SK-N-SH treated with all-trans-retinoic acid at 6 μM for 48 hours (cell line): ENCODE measurements around the gene AKAP4.

Source experiments
- ATAC-seq: fragments of 200-7000 bp; cut with Tn5 transposase; 3 replicates; pipeline ENCODE4 v1.9.1; 2020; ENCODE audit warnings: mild to moderate bottlenecking, moderate library complexity
- BACH2 ChIP-seq: fragments of 250-450 bp; sonication (Bioruptor Pico); IDR thresholded peaks from 2 replicates; pipeline ENCODE4 v1.9.0; 2021; ENCODE audit warnings: mild to moderate bottlenecking, borderline replicate concordance
- CSDC2 ChIP-seq: fragments of 250-450 bp; sonication (Bioruptor Pico); IDR thresholded peaks from 2 replicates; pipeline ENCODE4 v1.5.0; 2020; ENCODE audit warnings: mild to moderate bottlenecking, moderate library complexity
- ESRRG ChIP-seq: fragments of 250-450 bp; sonication (Bioruptor Pico); IDR thresholded peaks from 2 replicates; pipeline ENCODE4 v1.6.1; 2021; ENCODE audit warnings: mild to moderate bottlenecking
- GLIS3 ChIP-seq: fragments of 250-450 bp; sonication (Bioruptor Pico); IDR thresholded peaks from 2 replicates; pipeline ENCODE4 v1.5.0; 2020; ENCODE audit warnings: mild to moderate bottlenecking, moderate library complexity
- OSR1 ChIP-seq: fragments of 250-450 bp; sonication (Bioruptor Pico); IDR thresholded peaks from 2 replicates; pipeline ENCODE4 v1.8.0; 2022; ENCODE audit warnings: moderate library complexity, mild to moderate bottlenecking, inconsistent platforms
- PPARA ChIP-seq: fragments of 250-450 bp; sonication (Bioruptor Pico); IDR thresholded peaks from 2 replicates; pipeline ENCODE4 v1.5.0; 2020; ENCODE audit warnings: mild to moderate bottlenecking, borderline replicate concordance
- RARB ChIP-seq: fragments of 250-450 bp; sonication (Bioruptor Pico); IDR thresholded peaks from 2 replicates; pipeline ENCODE4 v1.8.0; 2021; ENCODE audit warnings: mild to moderate bottlenecking, moderate library complexity
- SNAI2 ChIP-seq: fragments of 250-450 bp; sonication (Bioruptor Pico); IDR thresholded peaks from 2 replicates; pipeline ENCODE4 v1.5.0; 2020; ENCODE audit warnings: mild to moderate bottlenecking, moderate library complexity
- TCF4 ChIP-seq: fragments of 250-450 bp; sonication (Bioruptor Pico); IDR thresholded peaks from 2 replicates; pipeline ENCODE4 v1.8.0; 2021; ENCODE audit warnings: mild to moderate bottlenecking, moderate library complexity, borderline replicate concordance
- ZFP3 ChIP-seq: fragments of 250-450 bp; sonication (Bioruptor Pico); IDR thresholded peaks from 2 replicates; pipeline ENCODE4 v1.5.0; 2020; ENCODE audit warnings: mild to moderate bottlenecking, moderate library complexity
- ZFP30 ChIP-seq: fragments of 450-650 bp; formaldehyde crosslinking; IDR thresholded peaks from 2 replicates; pipeline ENCODE4 v1.5.0; 2022; ENCODE audit warnings: mild to moderate bottlenecking, moderate library complexity
- ZNF565 ChIP-seq: fragments of 450-650 bp; formaldehyde crosslinking; conservative IDR thresholded peaks from 2 replicates; pipeline ENCODE4 v1.5.0; 2020; ENCODE audit warnings: low read depth, mild to moderate bottlenecking, moderate library complexity
- TF ChIP-seq, protein P1 (sequence below): fragments of 250-450 bp; sonication (Bioruptor Pico); IDR thresholded peaks from 2 replicates; pipeline ENCODE4 v1.8.0; 2020; ENCODE audit warnings: mild to moderate bottlenecking, moderate library complexity, borderline replicate concordance
- TF ChIP-seq, protein P2 (sequence below): fragments of 250-450 bp; sonication (Bioruptor Pico); IDR thresholded peaks from 2 replicates; pipeline ENCODE4 v1.8.0; 2021; ENCODE audit warnings: low read depth, mild to moderate bottlenecking, moderate library complexity, borderline replicate concordance
- TF ChIP-seq, protein P3 (sequence below): fragments of 250-450 bp; sonication (Bioruptor Pico); IDR thresholded peaks from 2 replicates; pipeline ENCODE4 v1.5.1; 2020; ENCODE audit warnings: low read depth, mild to moderate bottlenecking, moderate library complexity
- TF ChIP-seq, protein P4 (sequence below): fragments of 250-450 bp; sonication (Bioruptor Pico); IDR thresholded peaks from 2 replicates; pipeline ENCODE4 v1.5.1; 2021; ENCODE audit warnings: mild to moderate bottlenecking, moderate library complexity
- TF ChIP-seq, protein P5 (sequence below): fragments of 250-450 bp; sonication (Bioruptor Pico); IDR thresholded peaks from 2 replicates; pipeline ENCODE4 v1.5.0; 2020; ENCODE audit warnings: mild to moderate bottlenecking, moderate library complexity

Gene AKAP4

DNA sequence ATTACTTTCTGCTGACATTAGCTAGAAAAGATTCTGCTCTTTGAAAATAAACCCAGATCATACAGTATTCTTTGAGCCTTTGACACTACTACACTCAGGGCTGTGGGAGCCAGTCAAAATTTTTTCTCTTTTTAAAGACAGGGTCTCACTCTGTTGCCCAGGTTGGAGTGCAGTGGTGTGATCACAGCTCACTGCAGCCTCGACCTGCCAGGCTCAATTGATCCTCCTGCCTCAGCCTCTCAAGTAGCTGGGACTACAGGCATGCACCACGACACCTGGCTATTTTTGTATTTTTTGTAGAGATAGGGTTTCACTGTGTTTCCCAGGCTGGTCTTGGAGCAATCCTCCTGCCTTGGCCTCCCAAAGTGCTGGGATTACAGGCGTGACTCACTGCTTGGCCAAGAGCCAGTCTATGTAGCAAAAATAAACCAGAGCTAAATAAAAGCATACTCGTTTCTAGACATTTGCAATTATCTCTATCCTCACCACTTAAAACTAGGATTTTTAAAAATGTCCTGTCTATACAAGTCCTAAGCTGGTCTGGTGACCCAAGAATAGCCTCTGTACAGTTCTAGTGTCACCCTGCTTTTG is 43.2 kb downstream of the AKAP4 start:
- ATAC-seq, result no peak; the same call in 2 of the 3 replicates
- TF ChIP-seq ZNF565 (CRISPR knock-in tag) (no peak), RARB (CRISPR knock-in tag) (no peak), CSDC2 (no peak), GLIS3 (CRISPR knock-in tag) (no peak), BACH2 (CRISPR knock-in tag) (no peak), ESRRG (no peak), SNAI2 (CRISPR knock-in tag) (no peak), ZFP30 (CRISPR knock-in tag) (no peak)
- TF ChIP-seq, protein P1, sequence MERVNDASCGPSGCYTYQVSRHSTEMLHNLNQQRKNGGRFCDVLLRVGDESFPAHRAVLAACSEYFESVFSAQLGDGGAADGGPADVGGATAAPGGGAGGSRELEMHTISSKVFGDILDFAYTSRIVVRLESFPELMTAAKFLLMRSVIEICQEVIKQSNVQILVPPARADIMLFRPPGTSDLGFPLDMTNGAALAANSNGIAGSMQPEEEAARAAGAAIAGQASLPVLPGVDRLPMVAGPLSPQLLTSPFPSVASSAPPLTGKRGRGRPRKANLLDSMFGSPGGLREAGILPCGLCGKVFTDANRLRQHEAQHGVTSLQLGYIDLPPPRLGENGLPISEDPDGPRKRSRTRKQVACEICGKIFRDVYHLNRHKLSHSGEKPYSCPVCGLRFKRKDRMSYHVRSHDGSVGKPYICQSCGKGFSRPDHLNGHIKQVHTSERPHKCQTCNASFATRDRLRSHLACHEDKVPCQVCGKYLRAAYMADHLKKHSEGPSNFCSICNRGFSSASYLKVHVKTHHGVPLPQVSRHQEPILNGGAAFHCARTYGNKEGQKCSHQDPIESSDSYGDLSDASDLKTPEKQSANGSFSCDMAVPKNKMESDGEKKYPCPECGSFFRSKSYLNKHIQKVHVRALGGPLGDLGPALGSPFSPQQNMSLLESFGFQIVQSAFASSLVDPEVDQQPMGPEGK, result no peak
- TF ChIP-seq, protein P2, sequence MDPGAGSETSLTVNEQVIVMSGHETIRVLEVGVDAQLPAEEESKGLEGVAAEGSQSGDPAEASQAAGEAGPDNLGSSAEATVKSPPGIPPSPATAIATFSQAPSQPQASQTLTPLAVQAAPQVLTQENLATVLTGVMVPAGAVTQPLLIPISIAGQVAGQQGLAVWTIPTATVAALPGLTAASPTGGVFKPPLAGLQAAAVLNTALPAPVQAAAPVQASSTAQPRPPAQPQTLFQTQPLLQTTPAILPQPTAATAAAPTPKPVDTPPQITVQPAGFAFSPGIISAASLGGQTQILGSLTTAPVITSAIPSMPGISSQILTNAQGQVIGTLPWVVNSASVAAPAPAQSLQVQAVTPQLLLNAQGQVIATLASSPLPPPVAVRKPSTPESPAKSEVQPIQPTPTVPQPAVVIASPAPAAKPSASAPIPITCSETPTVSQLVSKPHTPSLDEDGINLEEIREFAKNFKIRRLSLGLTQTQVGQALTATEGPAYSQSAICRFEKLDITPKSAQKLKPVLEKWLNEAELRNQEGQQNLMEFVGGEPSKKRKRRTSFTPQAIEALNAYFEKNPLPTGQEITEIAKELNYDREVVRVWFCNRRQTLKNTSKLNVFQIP, result no peak
- TF ChIP-seq, protein P3, sequence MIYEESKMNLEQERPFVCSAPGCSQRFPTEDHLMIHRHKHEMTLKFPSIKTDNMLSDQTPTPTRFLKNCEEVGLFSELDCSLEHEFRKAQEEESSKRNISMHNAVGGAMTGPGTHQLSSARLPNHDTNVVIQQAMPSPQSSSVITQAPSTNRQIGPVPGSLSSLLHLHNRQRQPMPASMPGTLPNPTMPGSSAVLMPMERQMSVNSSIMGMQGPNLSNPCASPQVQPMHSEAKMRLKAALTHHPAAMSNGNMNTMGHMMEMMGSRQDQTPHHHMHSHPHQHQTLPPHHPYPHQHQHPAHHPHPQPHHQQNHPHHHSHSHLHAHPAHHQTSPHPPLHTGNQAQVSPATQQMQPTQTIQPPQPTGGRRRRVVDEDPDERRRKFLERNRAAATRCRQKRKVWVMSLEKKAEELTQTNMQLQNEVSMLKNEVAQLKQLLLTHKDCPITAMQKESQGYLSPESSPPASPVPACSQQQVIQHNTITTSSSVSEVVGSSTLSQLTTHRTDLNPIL, result no peak
- TF ChIP-seq, protein P4, sequence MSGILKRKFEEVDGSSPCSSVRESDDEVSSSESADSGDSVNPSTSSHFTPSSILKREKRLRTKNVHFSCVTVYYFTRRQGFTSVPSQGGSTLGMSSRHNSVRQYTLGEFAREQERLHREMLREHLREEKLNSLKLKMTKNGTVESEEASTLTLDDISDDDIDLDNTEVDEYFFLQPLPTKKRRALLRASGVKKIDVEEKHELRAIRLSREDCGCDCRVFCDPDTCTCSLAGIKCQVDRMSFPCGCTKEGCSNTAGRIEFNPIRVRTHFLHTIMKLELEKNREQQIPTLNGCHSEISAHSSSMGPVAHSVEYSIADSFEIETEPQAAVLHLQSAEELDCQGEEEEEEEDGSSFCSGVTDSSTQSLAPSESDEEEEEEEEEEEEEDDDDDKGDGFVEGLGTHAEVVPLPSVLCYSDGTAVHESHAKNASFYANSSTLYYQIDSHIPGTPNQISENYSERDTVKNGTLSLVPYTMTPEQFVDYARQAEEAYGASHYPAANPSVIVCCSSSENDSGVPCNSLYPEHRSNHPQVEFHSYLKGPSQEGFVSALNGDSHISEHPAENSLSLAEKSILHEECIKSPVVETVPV (CRISPR knock-in tag), result no peak

DNA sequence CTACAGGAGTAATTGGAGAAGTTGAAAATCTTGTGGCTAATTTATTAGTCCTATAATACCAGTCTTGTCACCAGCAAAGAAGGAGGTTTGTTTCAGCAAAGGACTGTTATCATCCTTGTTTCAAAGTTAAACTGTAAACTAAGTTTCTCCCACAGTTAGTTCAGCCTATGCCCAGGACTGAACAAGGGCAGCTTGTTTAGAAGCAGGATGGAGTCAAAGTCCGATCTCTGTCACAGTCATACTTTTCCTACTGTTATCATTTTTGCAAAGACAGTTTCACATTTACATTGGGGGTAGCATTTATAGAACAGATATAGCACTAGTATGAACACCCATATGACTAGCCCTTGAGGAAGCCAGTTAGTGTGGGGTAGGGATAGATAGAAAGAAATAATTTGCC is 46.4 kb downstream of the AKAP4 start:
- TF ChIP-seq OSR1 (no peak), ZFP3 (CRISPR knock-in tag) (no peak), TCF4 (CRISPR knock-in tag) (no peak), RARB (CRISPR knock-in tag) (no peak), PPARA (CRISPR knock-in tag) (no peak), ZNF565 (CRISPR knock-in tag) (no peak), SNAI2 (CRISPR knock-in tag) (no peak), GLIS3 (CRISPR knock-in tag) (no peak)
- TF ChIP-seq, protein P5, sequence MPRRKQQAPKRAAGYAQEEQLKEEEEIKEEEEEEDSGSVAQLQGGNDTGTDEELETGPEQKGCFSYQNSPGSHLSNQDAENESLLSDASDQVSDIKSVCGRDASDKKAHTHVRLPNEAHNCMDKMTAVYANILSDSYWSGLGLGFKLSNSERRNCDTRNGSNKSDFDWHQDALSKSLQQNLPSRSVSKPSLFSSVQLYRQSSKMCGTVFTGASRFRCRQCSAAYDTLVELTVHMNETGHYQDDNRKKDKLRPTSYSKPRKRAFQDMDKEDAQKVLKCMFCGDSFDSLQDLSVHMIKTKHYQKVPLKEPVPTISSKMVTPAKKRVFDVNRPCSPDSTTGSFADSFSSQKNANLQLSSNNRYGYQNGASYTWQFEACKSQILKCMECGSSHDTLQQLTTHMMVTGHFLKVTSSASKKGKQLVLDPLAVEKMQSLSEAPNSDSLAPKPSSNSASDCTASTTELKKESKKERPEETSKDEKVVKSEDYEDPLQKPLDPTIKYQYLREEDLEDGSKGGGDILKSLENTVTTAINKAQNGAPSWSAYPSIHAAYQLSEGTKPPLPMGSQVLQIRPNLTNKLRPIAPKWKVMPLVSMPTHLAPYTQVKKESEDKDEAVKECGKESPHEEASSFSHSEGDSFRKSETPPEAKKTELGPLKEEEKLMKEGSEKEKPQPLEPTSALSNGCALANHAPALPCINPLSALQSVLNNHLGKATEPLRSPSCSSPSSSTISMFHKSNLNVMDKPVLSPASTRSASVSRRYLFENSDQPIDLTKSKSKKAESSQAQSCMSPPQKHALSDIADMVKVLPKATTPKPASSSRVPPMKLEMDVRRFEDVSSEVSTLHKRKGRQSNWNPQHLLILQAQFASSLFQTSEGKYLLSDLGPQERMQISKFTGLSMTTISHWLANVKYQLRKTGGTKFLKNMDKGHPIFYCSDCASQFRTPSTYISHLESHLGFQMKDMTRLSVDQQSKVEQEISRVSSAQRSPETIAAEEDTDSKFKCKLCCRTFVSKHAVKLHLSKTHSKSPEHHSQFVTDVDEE, result no peak
- TF ChIP-seq, protein P3, result no peak
- TF ChIP-seq, protein P4 (CRISPR knock-in tag), result no peak
- TF ChIP-seq, protein P2, result no peak
- ATAC-seq, result no peak
